NT2/D1 (cell line): ENCODE results near the gene SLC16A11.

Experiments used
- YY1 ChIP-seq: IDR thresholded peaks from 2 replicates; pipeline ENCODE4 v1.6.1; 2011; ENCODE audit not compliant: insufficient read length, insufficient read depth
- ZNF274 ChIP-seq: IDR thresholded peaks from 2 replicates; pipeline ENCODE4 v1.6.1; 2011; ENCODE audit warnings: mild to moderate bottlenecking, low read depth, low read length

DNA sequence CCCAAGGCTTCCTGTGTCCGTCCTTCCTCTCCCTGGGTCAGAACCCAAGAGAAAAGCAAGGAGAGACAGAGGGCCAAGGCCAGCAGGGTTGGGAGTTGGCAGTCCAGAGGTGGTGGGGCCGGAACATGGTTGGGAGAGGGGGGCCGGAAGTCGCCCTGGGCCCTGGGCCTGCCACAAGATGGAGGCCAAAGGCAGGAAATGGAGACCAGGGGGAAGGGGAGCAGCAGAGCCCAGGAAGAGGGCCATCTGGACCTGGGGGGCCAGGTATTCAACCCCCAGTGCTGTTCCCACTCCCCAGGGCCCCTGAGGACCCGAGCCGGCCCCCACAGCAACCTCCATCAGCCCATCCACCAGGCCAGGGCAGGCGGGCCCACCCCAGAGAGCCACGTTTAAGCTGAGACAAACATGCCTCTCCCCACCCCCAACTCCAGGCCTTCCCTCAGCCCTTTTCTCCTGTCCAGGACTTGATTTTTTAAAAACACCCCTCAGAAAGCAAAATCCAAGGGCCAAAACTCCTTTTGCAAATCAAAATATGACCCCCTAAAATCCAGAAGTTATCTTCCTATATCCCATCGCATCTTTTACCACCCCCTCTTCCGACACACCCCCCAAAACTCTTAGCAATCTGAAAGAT, 25.4 kb downstream of the SLC16A11 start:
- TF ChIP-seq ZNF274 (no peak), YY1 (no peak)
